Lung (tissue), 12 donors: Measurements from ENCODE around the gene FOXI3. TPM values are rescaled to one million over a fixed set of nuclear protein-coding genes. Genes with fewer than 3 reads are reported as not detected.
A peak's percentile ranks its signal among the peaks of the same experiment; 100 is the strongest.

ENCODE experiments used
- ATAC-seq: fragments of 200-7000 bp; cut with Tn5 transposase; one replicate; pipeline ENCODE4 v1.9.1; 2020; ENCODE audit warnings: moderate number of reproducible peaks; ENCODE audit not compliant: insufficient read depth, low FRiP score
- DNase-seq, 3 donors: peaks; one replicate each; pipeline ENCODE4 v3.0.0-alpha.2; 2013 to 2017
- H3K27ac ChIP-seq, 2 donors: one replicate each; pipeline ENCODE4 v1.5.1; 2013; ENCODE audit warnings: mild to moderate bottlenecking in 2 of 2, moderate library complexity in 2 of 2, control low read depth in 1 of 2, inconsistent platforms in 1 of 2, low read depth in 1 of 2, low read length in 1 of 2
- H3K27me3 ChIP-seq, 3 donors: one replicate each; pipeline ENCODE4 v1.5.1; 2013; ENCODE audit warnings: low read length in 2 of 3; ENCODE audit not compliant: control insufficient read depth in 3 of 3, insufficient read depth in 3 of 3
- H3K36me3 ChIP-seq, 4 donors: one replicate each; pipeline ENCODE4 v1.5.1; 2013; ENCODE audit warnings: low read length in 4 of 4, mild to moderate bottlenecking in 1 of 4, moderate library complexity in 1 of 4; ENCODE audit not compliant: control insufficient read depth in 4 of 4, insufficient read depth in 4 of 4
- H3K4me1 ChIP-seq, 5 donors: one replicate each; pipeline ENCODE4 v1.5.1; 2013; ENCODE audit warnings: low read length in 5 of 5, mild to moderate bottlenecking in 2 of 5, moderate library complexity in 1 of 5; ENCODE audit not compliant: control insufficient read depth in 5 of 5, insufficient read depth in 5 of 5
- H3K4me3 ChIP-seq: one replicate; pipeline ENCODE4 v1.5.1; 2013; ENCODE audit warnings: mild to moderate bottlenecking, control low read depth, moderate library complexity
- H3K9ac ChIP-seq, 2 donors: one replicate each; pipeline ENCODE4 v1.5.1; 2013; ENCODE audit warnings: low read length in 2 of 2, control low read depth in 1 of 2; ENCODE audit not compliant: insufficient read depth in 1 of 2
- H3K9me3 ChIP-seq, 4 donors: one replicate each; pipeline ENCODE4 v1.5.1; 2013; ENCODE audit warnings: low read length in 3 of 4, mild to moderate bottlenecking in 1 of 4, moderate library complexity in 1 of 4; ENCODE audit not compliant: control insufficient read depth in 4 of 4, insufficient read depth in 3 of 4
- CTCF ChIP-seq: IDR thresholded peaks from 2 replicates; pipeline ENCODE4 v1.5.1; 2012; ENCODE audit warnings: mild to moderate bottlenecking; ENCODE audit errors: control extremely low read depth, extremely low read depth
- WGBS, 2 donors: extraction: QIAGEN DNeasy Blood & Tissue Kit; methylation state at CpG; one replicate each; pipeline ENCODE4 v1.1.7; 2013; 5-methylcytosine and 5-hydroxymethylcytosine counted together
- polyA plus RNA-seq, 2 donors: library from polyadenylated mRNA; stranded (reverse); fragments of 200-250 nt; gene quantifications; one replicate each; pipeline ENCODE4 v1.2.1, GENCODE V29; 2013
- total RNA-seq, 2 donors: library from RNA; depleted of rRNA in 1 of 2; stranded (reverse); fragments of >200 nt in 1 of 2; gene quantifications; one replicate each; pipeline ENCODE4 v1.2.1, GENCODE V29; 2014 to 2021
- donor health status: control.
- donor health status: control.
- donor health status: Bipolar disorder and iron deficiency.
- donor health status: healthy.
- donor health status: DM: yes; HTN: yes; CAD: no.

FOXI3 gene
- total and polyA plus RNA-seq, 4 donors: 0.17 TPM; not detected in 3

- no peak overlapping the region for H3K27ac ChIP-seq
- WGBS, 2 donors: 92 to 93% methylated on average over 7 of the region's 7 CpGs
- no peak overlapping the region for H3K9ac ChIP-seq
- no peak for ATAC-seq
- H3K9me3 ChIP-seq: no peaks in the 10 kb centered on the region
- H3K4me3 ChIP-seq: no peak overlapping the region
- DNase-seq: no peak
- no peak for TF ChIP-seq CTCF
- H3K27me3 ChIP-seq: no peaks in the 10 kb centered on the region
- no peaks in the 10 kb centered on the region for H3K4me1 ChIP-seq
- no peaks in the 10 kb centered on the region for H3K36me3 ChIP-seq
These were observed 20.3 kb upstream of the FOXI3 start for GRCh38 chr2:88472811-88473210.

GRCh38 chr2:88471083-88471942, 18.8 kb upstream of the FOXI3 start:
- WGBS, 2 donors: 43 to 50% methylated on average over 11 of the region's 11 CpGs
- H3K9ac ChIP-seq: no peak overlapping the region
- peak overlapping the region in 1 of 2 donors; percentile 12 for H3K27ac ChIP-seq
- no peak for TF ChIP-seq CTCF
- DNase-seq (peak in 1 of 3 donors; percentile 25), ATAC-seq (peak; percentile 42)
- no peaks in the 10 kb centered on the region for H3K27me3 ChIP-seq
- no peak overlapping the region for H3K4me3 ChIP-seq
- no peaks in the 10 kb centered on the region for H3K36me3 ChIP-seq
- H3K4me1 ChIP-seq: no peaks in the 10 kb centered on the region
- H3K9me3 ChIP-seq: no peaks in the 10 kb centered on the region

GRCh38 chr2:88469202-88470114, 17.0 kb upstream of the FOXI3 start:
- DNase-seq (no peak), ATAC-seq (no peak)
- H3K9ac ChIP-seq: no peak overlapping the region
- no peaks in the 10 kb centered on the region for H3K4me1 ChIP-seq
- no peaks in the 10 kb centered on the region for H3K36me3 ChIP-seq
- H3K9me3 ChIP-seq: no peaks in the 10 kb centered on the region
- no peak overlapping the region for H3K27ac ChIP-seq
- no peak overlapping the region for H3K4me3 ChIP-seq
- no peaks in the 10 kb centered on the region for H3K27me3 ChIP-seq
- TF ChIP-seq CTCF: no peak
- WGBS, 2 donors: 82 to 85% methylated on average over 4 of the region's 4 CpGs
